GM12878 (cell line): ENCODE results near the gene MLST8. TPM values are rescaled to one million over a fixed set of nuclear protein-coding genes. Genes with fewer than 3 reads are reported as not detected.

ENCODE experiments used
- ATAC-seq: fragments of 200-7000 bp; cut with Tn5 transposase; 3 replicates; pipeline ENCODE4 v1.9.1; 2020; ENCODE audit warnings: mild to moderate bottlenecking, moderate library complexity
- BruUV-seq: library from RNA; stranded (reverse); fragments of 400-500 nt; replicated peaks from 2 replicates; lab custom pipeline; 2021; lab: Mats Ljungman, UMichigan
- CTCF ChIA-PET: fragments of 300-600 bp; sonication (Branson Sonifier 250); formaldehyde crosslinking; extraction: SDS; loops from one replicate; lab custom pipeline; 2021; ENCODE audit warnings: inconsistent platforms; lab: Yijun Ruan, JAX
- POLR2A ChIA-PET: fragments of 350-600 bp; formaldehyde crosslinking; extraction: SDS; loops from one replicate; lab custom pipeline; 2021; ENCODE audit warnings: inconsistent platforms; lab: Charles Lee
- RAD21 ChIA-PET: fragments of 300-600 bp; sonication (Branson Sonifier 250); formaldehyde crosslinking; loops from one replicate; lab custom pipeline; 2023; ENCODE audit warnings: antibody characterized with exemption; ENCODE audit not compliant: unreplicated experiment; lab: Charles Lee
- SMC1A ChIA-PET: fragments of 300-600 bp; sonication (Branson Sonifier 250); formaldehyde crosslinking; loops from one replicate; lab custom pipeline; 2023; ENCODE audit not compliant: unreplicated experiment, uncharacterized antibody; lab: Charles Lee
- DNase-seq: peaks from one replicate; pipeline ENCODE4 v3.0.0-alpha.2; 2011; ENCODE audit warnings: low read depth, low spot score
- FAIRE-seq: peaks from 3 replicates; lab custom pipeline; 2011; peaks lifted over from hg19 to GRCh38; lab: Jason Lieb, UNC
- H2AFZ ChIP-seq: 2 replicates; pipeline ENCODE4 v1.6.0; 2011; ENCODE audit warnings: low read depth, low read length, control low read depth; ENCODE audit not compliant: control insufficient read depth
- H3K27ac ChIP-seq: 2 replicates; pipeline ENCODE4 v1.5.1; 2011; ENCODE audit warnings: control low read depth; ENCODE audit not compliant: control insufficient read depth, insufficient read depth
- H3K27me3 ChIP-seq, 2 experiments: replicated peaks in 1 of 2; 2 replicates each; pipeline versions ENCODE4 v1.6.0 to v1.6.1; 2011; ENCODE audit warnings: low read length in 1 of 2; ENCODE audit not compliant: control insufficient read depth in 2 of 2, insufficient read depth in 2 of 2
- H3K36me3 ChIP-seq, 2 experiments: 2 replicates each; pipeline ENCODE4 v1.5.1; 2011; ENCODE audit warnings: low read length in 1 of 2; ENCODE audit not compliant: control insufficient read depth in 2 of 2, insufficient read depth in 2 of 2
- H3K4me1 ChIP-seq: 2 replicates; pipeline ENCODE4 v1.6.1; 2011; ENCODE audit warnings: mild to moderate bottlenecking, low read length, moderate library complexity, mixed read lengths; ENCODE audit not compliant: control insufficient read depth, insufficient read depth
- H3K4me2 ChIP-seq: 2 replicates; pipeline ENCODE4 v1.6.0; 2011; ENCODE audit warnings: control low read depth; ENCODE audit not compliant: control insufficient read depth, insufficient read depth
- H3K4me3 ChIP-seq: fragments of 200-600 bp; sonication (generic); 2 replicates; pipeline ENCODE4 v1.5.1; 2016
- H3K79me2 ChIP-seq: 2 replicates; pipeline ENCODE4 v1.6.0; 2011; ENCODE audit warnings: low read length; ENCODE audit not compliant: control insufficient read depth, insufficient read depth
- H3K9ac ChIP-seq: 2 replicates; pipeline ENCODE4 v1.8.0; 2011; ENCODE audit warnings: low read length, control low read depth, mixed read lengths; ENCODE audit not compliant: control insufficient read depth, insufficient read depth
- H3K9me3 ChIP-seq: replicated peaks from 3 replicates; pipeline ENCODE4 v1.5.1; 2011; ENCODE audit warnings: mild to moderate bottlenecking, low read length; ENCODE audit not compliant: control insufficient read depth, insufficient read depth
- H4K20me1 ChIP-seq: 2 replicates; pipeline ENCODE4 v1.6.0; 2011; ENCODE audit not compliant: control insufficient read depth, insufficient read depth
- EGR1 ChIP-seq, 2 experiments: IDR thresholded peaks; 1 replicate in 1 of 2; 2 replicates in 1 of 2; pipeline ENCODE4 v1.6.1; 2011 to 2012; ENCODE audit warnings: low read depth in 2 of 2, low read length in 2 of 2, borderline replicate concordance in 1 of 2, mild to moderate bottlenecking in 1 of 2, moderate library complexity in 1 of 2
- FOS ChIP-seq: IDR thresholded peaks from 3 replicates; pipeline ENCODE4 v1.6.1; 2011; ENCODE audit warnings: borderline replicate concordance; ENCODE audit not compliant: insufficient read length; ENCODE audit errors: extremely low read depth
- IRF5 ChIP-seq: fragments of 450-650 bp; IDR thresholded peaks from 2 replicates; pipeline ENCODE4 v1.6.1; 2017; ENCODE audit warnings: borderline replicate concordance
- NFYB ChIP-seq: IDR thresholded peaks from 2 replicates; pipeline ENCODE4 v1.6.1; 2011; ENCODE audit warnings: low read depth, mild to moderate bottlenecking, low read length, improper control_type of control experiment, moderate library complexity; ENCODE audit not compliant: insufficient read depth
- NKRF ChIP-seq: fragments of 450-650 bp; conservative IDR thresholded peaks from 2 replicates; pipeline ENCODE4 v1.6.1; 2017; ENCODE audit warnings: mild to moderate bottlenecking, moderate library complexity
- NR2F1 ChIP-seq: fragments of 450-650 bp; conservative IDR thresholded peaks from 2 replicates; pipeline ENCODE4 v1.6.1; 2017; ENCODE audit warnings: mild to moderate bottlenecking
- PBX3 ChIP-seq: IDR thresholded peaks from 2 replicates; pipeline ENCODE4 v1.6.1; 2011; ENCODE audit warnings: mild to moderate bottlenecking, low read depth, low read length, moderate library complexity; ENCODE audit not compliant: insufficient replicate concordance
- PKNOX1 ChIP-seq: fragments of 450-650 bp; IDR thresholded peaks from 2 replicates; pipeline ENCODE4 v1.6.1; 2016; ENCODE audit warnings: mild to moderate bottlenecking
- PML ChIP-seq: IDR thresholded peaks from 2 replicates; pipeline ENCODE4 v1.6.1; 2012; ENCODE audit warnings: low read length, inconsistent platforms
- POLR2A ChIP-seq: IDR thresholded peaks from 2 replicates; pipeline ENCODE4 v1.6.1; 2011; ENCODE audit warnings: low read depth, mild to moderate bottlenecking, low read length
- RAD21 ChIP-seq: IDR thresholded peaks from 2 replicates; pipeline ENCODE4 v1.6.1; 2011; ENCODE audit warnings: mild to moderate bottlenecking, low read depth, low read length, moderate library complexity; ENCODE audit not compliant: insufficient read depth
- SP1 ChIP-seq: IDR thresholded peaks from one replicate; pipeline ENCODE4 v1.6.1; 2011; ENCODE audit warnings: low read depth, low read length
- SUPT20H ChIP-seq: IDR thresholded peaks from 2 replicates; pipeline ENCODE4 v1.6.1; 2011; ENCODE audit warnings: low read depth, mild to moderate bottlenecking, low read length, moderate library complexity, borderline replicate concordance; ENCODE audit not compliant: control insufficient read depth
- ZZZ3 ChIP-seq: IDR thresholded peaks from 2 replicates; pipeline ENCODE4 v1.6.1; 2011; ENCODE audit warnings: low read depth; ENCODE audit not compliant: control insufficient read depth, insufficient read length
- WGBS: methylation state at CpG from one replicate; pipeline ENCODE4 v1.1.6; 2016; ENCODE audit warnings: low lambda C conversion rate; ENCODE audit not compliant: insufficient replicate concordance, insufficient coverage; ENCODE audit errors: missing lambda C conversion rate; 5-methylcytosine and 5-hydroxymethylcytosine counted together
- in situ Hi-C: fragments of 300-500 bp; cut with MboI; formaldehyde crosslinking; loops from 9 replicates; pipeline ENCODE4 v1.14.3; 2018; ENCODE audit warnings: mixed read lengths
- intact Hi-C: fragments of 100-400 bp; cut with micrococcal nuclease; formaldehyde crosslinking; loops from one replicate; pipeline ENCODE4 v1.14.2; 2022; ENCODE audit not compliant: unreplicated experiment
- polyA plus RNA-seq, 11 experiments: library from polyadenylated mRNA; depleted of rRNA in 4 of 11; unstranded in 6 of 11; stranded (reverse) in 5 of 11; fragments of >200 nt; fragmentation: Nextera tagmentation in 4 of 11; fragmentation: Illumina TruSeq in 1 of 11; extraction: Ambion mirVana in 4 of 11; extraction: Trizol in 1 of 11; gene quantifications; 1 replicate in 1 of 11; 2 replicates in 10 of 11; pipeline versions ENCODE4 v1.2.1 to v1.2.3, GENCODE V29; 2011 to 2016; ENCODE audit warnings: inconsistent platforms in 2 of 11, missing spikeins in 2 of 11, low read depth in 1 of 11
- total RNA-seq, 4 experiments: library from RNA; depleted of rRNA in 3 of 4; stranded (reverse); fragments of >200 nt in 3 of 4; fragmentation: Illumina TruSeq in 1 of 4; extraction: Trizol in 1 of 4; gene quantifications; 2 replicates each; pipeline versions ENCODE4 v1.2.1 to v1.2.3, GENCODE V29; 2013 to 2021

MLST8 gene
- total and polyA plus RNA-seq, 10 of the 15 experiments (the other 5 are each of a cell fraction or from before 2014, with no cell fraction given), result 1.0 to 114 (median 64.2) TPM

GRCh38 chr16:2213817-2214718 lies 8.8 kb downstream of the MLST8 start (continued):
- TF ChIP-seq NKRF, result peak; percentile 87
- no peak for TF ChIP-seq PML
- peak; percentile 18; the same call in 1 of the 2 replicates for TF ChIP-seq NR2F1
- TF ChIP-seq EGR1 (IDR thresholded peaks at IDR 0.05; ENCODE audit: borderline replicate concordance in 1 of 2, low read depth in 2 of 2, low read length in 2 of 2), result peak in 1 of 2 experiments; percentile 79; a peak in 1 of 3 replicates
- TF ChIP-seq ZZZ3, result no peak
- no peak for TF ChIP-seq SUPT20H

- ChIA-PET CTCF (interaction anchor here (1.0 to 1.5 kb wide), 2 partner anchors 9 to 20 kb away, joined by 3 to 6 read pairs; partner anchors contain the start of gene MLST8), SMC1A (interaction anchor here (0.7 to 1.0 kb wide), 2 partner anchors 8 to 60 kb away, joined by 3 to 4 read pairs; partner anchors contain the start of genes E4F1 and TRAF7), RAD21 (interaction anchor here (0.8 to 1.3 kb wide), 5 partner anchors 9 to 216 kb away, joined by 3 to 7 read pairs (median 4); partner anchors contain the start of genes ECI1 and TRAF7), POLR2A (interaction anchor here (0.5 to 1.7 kb wide), 11 partner anchors 8 to 389 kb away, joined by 3 to 11 read pairs (median 5); partner anchors contain the start of genes ECI1, MLST8, NTHL1 and TRAF7)
- peak; percentile 97 for FAIRE-seq
- no peak for ATAC-seq
- H3K27ac ChIP-seq, result peak within 1 kb of the TSS; percentile 87
- intact Hi-C loops (no loop called here), in situ Hi-C loops (no loop called here)
- H3K36me3 ChIP-seq, result peaks cover 0 to 3% of the 10 kb centered on the region in 2 experiments; a peak in 2 of 4 replicates
- H4K20me1 ChIP-seq, result no peaks in the 10 kb centered on the region
- peak within 1 kb of the TSS; percentile 88 for H3K9ac ChIP-seq
- no peak for DNase-seq
- H3K4me2 ChIP-seq, result peak within 1 kb of the TSS; percentile 82
- H3K4me1 ChIP-seq, result no peaks in the 10 kb centered on the region
- H3K27me3 ChIP-seq, result no peaks in the 10 kb centered on the region
- BruUV-seq, result no TSS peak
- H3K79me2 ChIP-seq, result peaks cover 16% of the 10 kb centered on the region
- H3K4me3 ChIP-seq, result peak within 1 kb of the TSS; percentile 88
- H3K9me3 ChIP-seq, result no peaks in the 10 kb centered on the region
- H2AFZ ChIP-seq, result peak within 1 kb of the TSS; percentile 96
- under 1% methylated on average over 23 of the region's 48 CpGs for WGBS
- peak; percentile 95; the same call in 1 of the 2 replicates for TF ChIP-seq NFYB
- TF ChIP-seq PBX3, result peak; percentile 92
- no peak for TF ChIP-seq RAD21
- no peak for TF ChIP-seq IRF5
- no peak for TF ChIP-seq PKNOX1
- peak; percentile 96 for TF ChIP-seq FOS
- peak; percentile 100 for TF ChIP-seq SP1
- TF ChIP-seq POLR2A, result no peak
Measured at GRCh38 chr16:2214719-2214968, 9.4 kb downstream of the MLST8 start, which contains the start of gene PGP. Gene PGP, minus strand, starts transcription at chr16:2214840. Its CDS starts 63 bp downstream, at chr16:2214777.
